Measurements from ENCODE around the gene PTEN.

PTEN gene

GRCh38 chr10:87861566-87861952 lies 1.9 kb upstream of the PTEN start:
- TF ChIP-seq REST (IDR thresholded peaks at IDR 0.05; ENCODE audit: low read depth) (no peak), TEAD4 (IDR thresholded peaks at IDR 0.05) (no peak), ZBTB7A (IDR thresholded peaks at IDR 0.05; ENCODE audit: low read depth) (no peak)

GRCh38 chr10:87861953-87862678 lies 1.3 kb upstream of the PTEN start:
- peak; percentile 97 for TF ChIP-seq ZBTB7A (IDR thresholded peaks at IDR 0.05; ENCODE audit: low read depth)
- TF ChIP-seq EGR1 (IDR thresholded peaks at IDR 0.05) = peak; percentile 64
- TF ChIP-seq CREB1 (IDR thresholded peaks at IDR 0.05; ENCODE audit: low read depth) = peak; percentile 30; the same call in 1 of the 2 replicates
- TF ChIP-seq TAF1 (IDR thresholded peaks at IDR 0.05; ENCODE audit: low read depth) = peak; percentile 97
- peak; percentile 78; the same call in 1 of the 2 replicates for TF ChIP-seq TCF12 (IDR thresholded peaks at IDR 0.05; ENCODE audit: low read depth)
- no peak for TF ChIP-seq TEAD4 (IDR thresholded peaks at IDR 0.05)
- TF ChIP-seq REST (IDR thresholded peaks at IDR 0.05; ENCODE audit: low read depth) = peak; percentile 37; the same call in 1 of the 2 replicates
- peak; percentile 96 for TF ChIP-seq USF1 (IDR thresholded peaks at IDR 0.05)
- peak; percentile 85 for TF ChIP-seq YY1 (IDR thresholded peaks at IDR 0.05; ENCODE audit: low read depth)
- TF ChIP-seq CEBPB (IDR thresholded peaks at IDR 0.05) = no peak
- TF ChIP-seq NFIC (IDR thresholded peaks at IDR 0.05) = peak; percentile 70
- peak; percentile 52 for TF ChIP-seq EP300 (IDR thresholded peaks at IDR 0.05; ENCODE audit: borderline replicate concordance)
- TF ChIP-seq FOXM1 (IDR thresholded peaks at IDR 0.05; ENCODE audit: borderline replicate concordance, low read depth) = peak; percentile 42; the same call in 1 of the 2 replicates
- TF ChIP-seq RAD21 (IDR thresholded peaks at IDR 0.05; ENCODE audit: low read depth) = peak; percentile 20; the same call in 1 of the 2 replicates
- TF ChIP-seq, protein P1, sequence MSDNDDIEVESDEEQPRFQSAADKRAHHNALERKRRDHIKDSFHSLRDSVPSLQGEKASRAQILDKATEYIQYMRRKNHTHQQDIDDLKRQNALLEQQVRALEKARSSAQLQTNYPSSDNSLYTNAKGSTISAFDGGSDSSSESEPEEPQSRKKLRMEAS (IDR thresholded peaks at IDR 0.05) = peak; percentile 98

DNA sequence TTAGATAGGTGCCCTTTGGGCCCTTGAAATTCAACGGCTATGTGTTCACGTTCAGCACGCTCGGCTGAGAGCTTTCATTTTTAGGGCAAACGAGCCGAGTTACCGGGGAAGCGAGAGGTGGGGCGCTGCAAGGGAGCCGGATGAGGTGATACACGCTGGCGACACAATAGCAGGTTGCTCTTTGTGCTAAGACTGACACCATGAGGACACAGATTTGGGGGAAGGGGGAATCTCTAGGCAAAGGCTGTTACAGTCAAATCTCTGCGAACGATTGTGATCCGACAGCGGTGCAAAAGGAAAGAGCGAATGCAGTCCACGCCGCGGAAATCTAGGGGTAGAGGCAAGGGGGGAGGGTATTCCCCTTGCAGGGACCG lies 759 bp upstream of the PTEN start:
- TF ChIP-seq TEAD4 (IDR thresholded peaks at IDR 0.05) = no peak

- TF ChIP-seq YY1 (IDR thresholded peaks at IDR 0.05; ENCODE audit: low read depth) = peak; percentile 69; the same call in 1 of the 2 replicates
- TF ChIP-seq TAF1 (IDR thresholded peaks at IDR 0.05; ENCODE audit: low read depth) = 0 out of 2 replicates have a peak, but pooled peaks have one; percentile 20
Measured at GRCh38 chr10:87863951-87864495, 598 bp downstream of the PTEN start.

GRCh38 chr10:87864496-87865059 lies 1.2 kb downstream of the PTEN start:
- TF ChIP-seq, protein P1 (IDR thresholded peaks at IDR 0.05) = no peak
- TF ChIP-seq RAD21 (IDR thresholded peaks at IDR 0.05; ENCODE audit: low read depth) = no peak
- TF ChIP-seq FOXM1 (IDR thresholded peaks at IDR 0.05; ENCODE audit: borderline replicate concordance, low read depth) = no peak
- no peak for TF ChIP-seq CEBPB (IDR thresholded peaks at IDR 0.05)
- no peak for TF ChIP-seq NFIC (IDR thresholded peaks at IDR 0.05)
- no peak for TF ChIP-seq REST (IDR thresholded peaks at IDR 0.05; ENCODE audit: low read depth)
- TF ChIP-seq TAF1 (IDR thresholded peaks at IDR 0.05; ENCODE audit: low read depth) = no peak
- no peak for TF ChIP-seq EGR1 (IDR thresholded peaks at IDR 0.05)
- no peak for TF ChIP-seq CREB1 (IDR thresholded peaks at IDR 0.05; ENCODE audit: low read depth)
- TF ChIP-seq EP300 (IDR thresholded peaks at IDR 0.05; ENCODE audit: borderline replicate concordance) = no peak
- TF ChIP-seq USF1 (IDR thresholded peaks at IDR 0.05) = no peak
- TF ChIP-seq YY1 (IDR thresholded peaks at IDR 0.05; ENCODE audit: low read depth) = no peak
- TF ChIP-seq TEAD4 (IDR thresholded peaks at IDR 0.05) = no peak
- TF ChIP-seq TCF12 (IDR thresholded peaks at IDR 0.05; ENCODE audit: low read depth) = no peak
- no peak for TF ChIP-seq ZBTB7A (IDR thresholded peaks at IDR 0.05; ENCODE audit: low read depth)
